ENCODE data around the gene EVX1.

DNA sequence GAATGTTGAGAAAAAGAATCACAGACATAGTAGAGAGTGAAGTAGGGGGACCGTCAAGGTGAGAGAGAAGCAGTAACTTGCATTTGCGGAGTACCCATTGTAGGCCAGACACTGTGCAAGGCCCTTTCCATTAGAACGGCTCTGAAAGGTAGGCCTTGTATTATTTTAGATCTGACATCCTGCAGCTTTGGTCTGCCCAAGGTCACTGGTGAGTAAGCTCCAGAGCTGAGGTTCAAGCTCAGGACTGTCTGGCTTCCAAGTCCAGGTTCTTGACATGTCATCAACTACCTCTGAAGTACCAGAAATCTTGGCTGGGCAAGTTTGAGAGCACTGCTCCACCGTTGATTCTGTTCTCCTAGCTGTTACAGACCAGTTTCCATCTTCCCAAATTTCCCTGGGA, 13.2 kb upstream of the EVX1 start:
- TF ChIP-seq, protein P1, sequence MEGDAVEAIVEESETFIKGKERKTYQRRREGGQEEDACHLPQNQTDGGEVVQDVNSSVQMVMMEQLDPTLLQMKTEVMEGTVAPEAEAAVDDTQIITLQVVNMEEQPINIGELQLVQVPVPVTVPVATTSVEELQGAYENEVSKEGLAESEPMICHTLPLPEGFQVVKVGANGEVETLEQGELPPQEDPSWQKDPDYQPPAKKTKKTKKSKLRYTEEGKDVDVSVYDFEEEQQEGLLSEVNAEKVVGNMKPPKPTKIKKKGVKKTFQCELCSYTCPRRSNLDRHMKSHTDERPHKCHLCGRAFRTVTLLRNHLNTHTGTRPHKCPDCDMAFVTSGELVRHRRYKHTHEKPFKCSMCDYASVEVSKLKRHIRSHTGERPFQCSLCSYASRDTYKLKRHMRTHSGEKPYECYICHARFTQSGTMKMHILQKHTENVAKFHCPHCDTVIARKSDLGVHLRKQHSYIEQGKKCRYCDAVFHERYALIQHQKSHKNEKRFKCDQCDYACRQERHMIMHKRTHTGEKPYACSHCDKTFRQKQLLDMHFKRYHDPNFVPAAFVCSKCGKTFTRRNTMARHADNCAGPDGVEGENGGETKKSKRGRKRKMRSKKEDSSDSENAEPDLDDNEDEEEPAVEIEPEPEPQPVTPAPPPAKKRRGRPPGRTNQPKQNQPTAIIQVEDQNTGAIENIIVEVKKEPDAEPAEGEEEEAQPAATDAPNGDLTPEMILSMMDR (IDR thresholded peaks at IDR 0.05) = no peak
- no peak for TF ChIP-seq POLR2A (IDR thresholded peaks at IDR 0.05; ENCODE audit: low read depth)

Data from esophagus muscularis mucosa (tissue), 3 donors.